HEK293 (cell line): ENCODE measurements around the gene PHKB.

Source experiments
- CTCF ChIA-PET: fragments of 350-600 bp; formaldehyde crosslinking; extraction: SDS; loops from one replicate; lab custom pipeline; 2021; ENCODE audit warnings: antibody characterized with exemption; lab: Yijun Ruan, JAX
- POLR2A ChIA-PET: fragments of 300-600 bp; formaldehyde crosslinking; extraction: SDS; loops from one replicate; lab custom pipeline; 2020; ENCODE audit warnings: antibody characterized with exemption, inconsistent platforms; lab: Yijun Ruan, JAX
- H3K27ac ChIP-seq: fragments of 200-500 bp; sonication (Bioruptor generic); 2 replicates; pipeline ENCODE4 v1.5.1; 2014; ENCODE audit warnings: low read depth, low read length, control low read depth, inconsistent platforms; ENCODE audit errors: extremely low read depth
- H3K36me3 ChIP-seq, 2 experiments: fragments of 200-500 bp in 1 of 2; sonication (Bioruptor generic) in 1 of 2; 1 replicate in 1 of 2; 2 replicates in 1 of 2; pipeline ENCODE4 v1.5.1; 2014 to 2017; ENCODE audit warnings: inconsistent platforms in 2 of 2, low read length in 2 of 2; ENCODE audit not compliant: control insufficient read depth in 2 of 2, insufficient read depth in 1 of 2
- H3K4me1 ChIP-seq: fragments of 200-500 bp; sonication (Bioruptor generic); 2 replicates; pipeline ENCODE4 v1.5.1; 2014; ENCODE audit warnings: mild to moderate bottlenecking, low read length, inconsistent platforms; ENCODE audit not compliant: control insufficient read depth, insufficient read depth
- H3K4me3 ChIP-seq: 2 replicates; pipeline ENCODE4 v1.5.1; 2011; ENCODE audit warnings: low read depth, mild to moderate bottlenecking, control low read depth, low read length, moderate library complexity
- H3K9me3 ChIP-seq: fragments of 200-500 bp; sonication (Bioruptor generic); 2 replicates; pipeline ENCODE4 v1.5.1; 2014; ENCODE audit warnings: low read depth, low read length, inconsistent platforms; ENCODE audit not compliant: control insufficient read depth, insufficient read depth
- BCL11B ChIP-seq: fragments of 450-650 bp; formaldehyde crosslinking; IDR thresholded peaks from 2 replicates; pipeline ENCODE4 v1.5.1; 2016; ENCODE audit warnings: low read depth, missing biosample characterization, missing genetic modification characterization
- BCL6B ChIP-seq: fragments of 450-650 bp; formaldehyde crosslinking; IDR thresholded peaks from 2 replicates; pipeline ENCODE4 v1.5.1; 2017; ENCODE audit warnings: missing biosample characterization, missing genetic modification characterization
- CTCF ChIP-seq: fragments of 450-650 bp; formaldehyde crosslinking; IDR thresholded peaks from 2 replicates; pipeline ENCODE4 v1.5.1; 2016; ENCODE audit warnings: missing biosample characterization, missing genetic modification characterization
- FEZF1 ChIP-seq: fragments of 450-650 bp; formaldehyde crosslinking; IDR thresholded peaks from 2 replicates; pipeline ENCODE4 v1.5.1; 2016; ENCODE audit warnings: missing biosample characterization, missing genetic modification characterization
- GFI1B ChIP-seq: fragments of 450-650 bp; formaldehyde crosslinking; IDR thresholded peaks from 2 replicates; pipeline ENCODE4 v1.5.1; 2016; ENCODE audit warnings: missing biosample characterization, missing genetic modification characterization
- GLI2 ChIP-seq: fragments of 450-650 bp; formaldehyde crosslinking; IDR thresholded peaks from 2 replicates; pipeline ENCODE4; 2017; ENCODE audit warnings: missing biosample characterization, missing genetic modification characterization, low read depth, borderline replicate concordance
- GLI4 ChIP-seq: fragments of 450-650 bp; formaldehyde crosslinking; IDR thresholded peaks from 2 replicates; pipeline ENCODE4 v1.5.1; 2016; ENCODE audit warnings: missing biosample characterization, missing genetic modification characterization
- GLIS1 ChIP-seq: fragments of 450-650 bp; formaldehyde crosslinking; IDR thresholded peaks from 2 replicates; pipeline ENCODE4 v1.5.1; 2016; ENCODE audit warnings: missing biosample characterization, missing genetic modification characterization
- KLF17 ChIP-seq: fragments of 450-650 bp; formaldehyde crosslinking; IDR thresholded peaks from 2 replicates; pipeline ENCODE4 v1.5.1; 2016; ENCODE audit warnings: missing biosample characterization, missing genetic modification characterization
- OSR2 ChIP-seq: fragments of 450-650 bp; formaldehyde crosslinking; IDR thresholded peaks from 2 replicates; pipeline ENCODE4 v1.5.1; 2016; ENCODE audit warnings: missing biosample characterization, missing genetic modification characterization
- SP2 ChIP-seq: fragments of 450-650 bp; formaldehyde crosslinking; IDR thresholded peaks from 2 replicates; pipeline ENCODE4 v1.5.1; 2016; ENCODE audit warnings: missing biosample characterization, missing genetic modification characterization
- ZBTB20 ChIP-seq: fragments of 450-650 bp; formaldehyde crosslinking; IDR thresholded peaks from 2 replicates; pipeline ENCODE4 v1.5.1; 2016; ENCODE audit warnings: missing biosample characterization, missing genetic modification characterization
- ZNF133 ChIP-seq: fragments of 450-650 bp; formaldehyde crosslinking; IDR thresholded peaks from 2 replicates; pipeline ENCODE4 v1.5.1; 2016; ENCODE audit warnings: missing biosample characterization, missing genetic modification characterization
- ZNF140 ChIP-seq: fragments of 450-650 bp; formaldehyde crosslinking; IDR thresholded peaks from 2 replicates; pipeline ENCODE4 v1.5.1; 2016; ENCODE audit warnings: missing biosample characterization, missing genetic modification characterization
- ZNF157 ChIP-seq: fragments of 450-650 bp; formaldehyde crosslinking; IDR thresholded peaks from 2 replicates; pipeline ENCODE4 v1.5.1; 2016; ENCODE audit warnings: missing biosample characterization, missing genetic modification characterization
- ZNF2 ChIP-seq: fragments of 450-650 bp; formaldehyde crosslinking; IDR thresholded peaks from 2 replicates; pipeline ENCODE4 v1.5.1; 2016; ENCODE audit warnings: missing biosample characterization, missing genetic modification characterization
- ZNF214 ChIP-seq: fragments of 450-650 bp; formaldehyde crosslinking; IDR thresholded peaks from 2 replicates; pipeline ENCODE4 v1.5.1; 2017; ENCODE audit warnings: missing biosample characterization, mild to moderate bottlenecking, missing genetic modification characterization, borderline replicate concordance
- ZNF239 ChIP-seq: fragments of 450-650 bp; formaldehyde crosslinking; IDR thresholded peaks from 2 replicates; pipeline ENCODE4 v1.5.1; 2016; ENCODE audit warnings: missing biosample characterization, missing genetic modification characterization
- ZNF24 ChIP-seq: fragments of 450-650 bp; formaldehyde crosslinking; IDR thresholded peaks from 2 replicates; pipeline ENCODE4 v1.5.1; 2016; ENCODE audit warnings: missing biosample characterization, missing genetic modification characterization
- ZNF292 ChIP-seq: fragments of 450-650 bp; formaldehyde crosslinking; IDR thresholded peaks from 2 replicates; pipeline ENCODE4 v1.5.1; 2016; ENCODE audit warnings: low read depth, missing biosample characterization, missing genetic modification characterization, borderline replicate concordance
- ZNF362 ChIP-seq: fragments of 450-650 bp; formaldehyde crosslinking; IDR thresholded peaks from 2 replicates; pipeline ENCODE4 v1.5.1; 2016; ENCODE audit warnings: missing biosample characterization, missing genetic modification characterization
- ZNF366 ChIP-seq: fragments of 450-650 bp; formaldehyde crosslinking; conservative IDR thresholded peaks from 2 replicates; pipeline ENCODE4 v1.5.1; 2016; ENCODE audit warnings: missing biosample characterization, missing genetic modification characterization
- ZNF37A ChIP-seq: fragments of 450-650 bp; IDR thresholded peaks from 2 replicates; pipeline ENCODE4 v1.5.1; 2018; ENCODE audit warnings: missing biosample characterization, missing genetic modification characterization
- ZNF501 ChIP-seq: fragments of 450-650 bp; formaldehyde crosslinking; IDR thresholded peaks from 2 replicates; pipeline ENCODE4 v1.5.1; 2016; ENCODE audit warnings: missing biosample characterization, missing genetic modification characterization
- ZNF544 ChIP-seq: fragments of 450-650 bp; formaldehyde crosslinking; IDR thresholded peaks from 2 replicates; pipeline ENCODE4 v1.5.0; 2017; ENCODE audit warnings: missing biosample characterization, missing genetic modification characterization
- ZNF555 ChIP-seq: fragments of 450-650 bp; formaldehyde crosslinking; conservative IDR thresholded peaks from 2 replicates; pipeline ENCODE4 v1.5.1; 2017; ENCODE audit warnings: missing biosample characterization, mild to moderate bottlenecking, missing genetic modification characterization, inconsistent platforms
- ZNF621 ChIP-seq: fragments of 450-650 bp; formaldehyde crosslinking; IDR thresholded peaks from 2 replicates; pipeline ENCODE4 v1.5.1; 2017; ENCODE audit warnings: missing biosample characterization, missing genetic modification characterization
- ZNF664 ChIP-seq: fragments of 450-650 bp; formaldehyde crosslinking; IDR thresholded peaks from 2 replicates; pipeline ENCODE4 v1.5.1; 2016; ENCODE audit warnings: missing biosample characterization, missing genetic modification characterization
- ZNF792 ChIP-seq: fragments of 450-650 bp; formaldehyde crosslinking; IDR thresholded peaks from 2 replicates; pipeline ENCODE4 v1.5.1; 2016; ENCODE audit warnings: missing biosample characterization, missing genetic modification characterization
- ZSCAN16 ChIP-seq: fragments of 450-650 bp; formaldehyde crosslinking; IDR thresholded peaks from 2 replicates; pipeline ENCODE4 v1.5.1; 2016; ENCODE audit warnings: missing biosample characterization, missing genetic modification characterization
- ZSCAN23 ChIP-seq: fragments of 450-650 bp; formaldehyde crosslinking; IDR thresholded peaks from 2 replicates; pipeline ENCODE4 v1.5.1; 2016; ENCODE audit warnings: missing biosample characterization, missing genetic modification characterization

PHKB gene

GRCh38 chr16:47504599-47504998, 43.5 kb downstream of the PHKB start:
- ChIA-PET CTCF (no interaction called here), POLR2A (no interaction called here)

GRCh38 chr16:47506800-47507199, 45.7 kb downstream of the PHKB start:
- H3K4me3 ChIP-seq, result no peak overlapping the region
- peaks cover 4 to 42% of the 10 kb centered on the region in 2 experiments for H3K36me3 ChIP-seq
- TF ChIP-seq SP2 (tag by site-specific recombination) (no peak), ZNF24 (no peak), ZNF366 (tag by site-specific recombination) (no peak), ZNF239 (tag by site-specific recombination) (no peak), CTCF (no peak), BCL6B (tag by site-specific recombination) (no peak), FEZF1 (tag by site-specific recombination) (no peak), ZNF2 (tag by site-specific recombination) (no peak), BCL11B (tag by site-specific recombination) (no peak), ZSCAN23 (tag by site-specific recombination) (no peak), ZNF544 (tag by site-specific recombination) (no peak), GFI1B (tag by site-specific recombination) (no peak)
- no peaks in the 10 kb centered on the region for H3K4me1 ChIP-seq
- no peaks in the 10 kb centered on the region for H3K9me3 ChIP-seq
- no peak overlapping the region for H3K27ac ChIP-seq
- CTCF ChIA-PET, result interaction anchor here (0.7 kb wide), 1 partner anchor 36 kb away, joined by 3 read pairs; no protein-coding TSS in a partner anchor
- POLR2A ChIA-PET, result no interaction called here

More at GRCh38 chr16:47504599-47504998, 43.5 kb downstream of the PHKB start:
- Histone ChIP-seq H3K9me3 (no peaks in the 10 kb centered on the region), H3K36me3 (peaks cover 10 to 52% of the 10 kb centered on the region in 2 experiments), H3K27ac (no peak overlapping the region), H3K4me1 (no peaks in the 10 kb centered on the region), H3K4me3 (no peak overlapping the region)
- TF ChIP-seq ZNF664 (tag by site-specific recombination) (no peak), ZNF133 (tag by site-specific recombination) (no peak), ZNF792 (tag by site-specific recombination) (no peak), ZSCAN16 (no peak), ZNF37A (tag by site-specific recombination) (no peak), GLIS1 (tag by site-specific recombination) (no peak), GLI2 (tag by site-specific recombination) (no peak), FEZF1 (tag by site-specific recombination) (no peak), ZNF214 (no peak), ZNF157 (tag by site-specific recombination) (no peak)

- CTCF ChIA-PET, result no interaction called here
- POLR2A ChIA-PET, result no interaction called here
- Histone ChIP-seq H3K9me3 (no peaks in the 10 kb centered on the region), H3K27ac (no peak overlapping the region), H3K4me1 (no peaks in the 10 kb centered on the region), H3K36me3 (peaks cover 4 to 43% of the 10 kb centered on the region in 2 experiments), H3K4me3 (no peak overlapping the region)
- TF ChIP-seq ZNF621 (tag by site-specific recombination) (no peak), ZNF362 (tag by site-specific recombination) (no peak), ZNF292 (tag by site-specific recombination) (no peak), ZNF792 (tag by site-specific recombination) (no peak), KLF17 (tag by site-specific recombination) (no peak), ZNF140 (tag by site-specific recombination) (no peak), GLI4 (tag by site-specific recombination) (no peak), ZNF555 (no peak), OSR2 (no peak), ZBTB20 (no peak), ZNF501 (tag by site-specific recombination) (no peak)
Observed at GRCh38 chr16:47507701-47508100, 46.6 kb downstream of the PHKB start.
